Keratinocyte (primary cell): ENCODE measurements around the gene MRPL10. TPM values are rescaled to one million over a fixed set of nuclear protein-coding genes. Genes with fewer than 3 reads are reported as not detected.

Source experiments
- DNase-seq: peaks from one replicate; pipeline ENCODE4 v3.0.0-alpha.2; 2011; ENCODE audit warnings: low read depth, missing footprints, low spot score
- FAIRE-seq: peaks from 2 replicates; lab custom pipeline; 2011; peaks lifted over from hg19 to GRCh38; lab: Jason Lieb, UNC
- H2AFZ ChIP-seq: 2 replicates; pipeline ENCODE4 v1.6.0; 2012; ENCODE audit warnings: low read length, control low read depth, inconsistent platforms; ENCODE audit not compliant: control insufficient read depth
- H3K27ac ChIP-seq: 2 replicates; pipeline ENCODE4 v1.5.1; 2011; ENCODE audit warnings: low read length; ENCODE audit not compliant: control insufficient read depth, insufficient read depth
- H3K27me3 ChIP-seq: 3 replicates; pipeline ENCODE4 v1.6.0; 2011; ENCODE audit warnings: low read length; ENCODE audit not compliant: control insufficient read depth, insufficient read depth; ENCODE audit errors: extremely low read depth
- H3K36me3 ChIP-seq, 2 experiments: 2 replicates in 1 of 2; 3 replicates in 1 of 2; pipeline ENCODE4 v1.5.1; 2011; ENCODE audit warnings: low read length in 2 of 2, mild to moderate bottlenecking in 1 of 2; ENCODE audit not compliant: control insufficient read depth in 2 of 2, insufficient read depth in 2 of 2; ENCODE audit errors: extremely low read depth in 1 of 2
- H3K4me1 ChIP-seq: 3 replicates; pipeline ENCODE4 v1.5.1; 2011; ENCODE audit warnings: low read length; ENCODE audit not compliant: control insufficient read depth, insufficient read depth; ENCODE audit errors: extremely low read depth
- H3K4me2 ChIP-seq: 3 replicates; pipeline ENCODE4 v1.6.0; 2011; ENCODE audit warnings: low read depth, low read length; ENCODE audit not compliant: control insufficient read depth, insufficient read depth; ENCODE audit errors: extremely low read depth
- H3K4me3 ChIP-seq, 3 experiments: fragments of 200-600 bp in 1 of 3; sonication (generic) in 1 of 3; 2 replicates in 2 of 3; 3 replicates in 1 of 3; pipeline ENCODE4 v1.5.1; 2011 to 2016; ENCODE audit warnings: low read length in 3 of 3, mild to moderate bottlenecking in 3 of 3, control low read depth in 2 of 3, inconsistent platforms in 1 of 3, low read depth in 1 of 3, mixed read lengths in 1 of 3, mixed run types in 1 of 3, moderate library complexity in 1 of 3; ENCODE audit not compliant: control insufficient read depth in 2 of 3, insufficient read depth in 2 of 3; ENCODE audit errors: extremely low read depth in 1 of 3
- H3K79me2 ChIP-seq: 2 replicates; pipeline ENCODE4 v1.6.0; 2012; ENCODE audit warnings: low read length; ENCODE audit not compliant: control insufficient read depth, insufficient read depth
- H3K9ac ChIP-seq: 3 replicates; pipeline ENCODE4 v1.6.0; 2011; ENCODE audit warnings: low read length; ENCODE audit not compliant: control insufficient read depth, insufficient read depth; ENCODE audit errors: extremely low read depth
- H3K9me1 ChIP-seq: 3 replicates; pipeline ENCODE4 v1.6.0; 2011; ENCODE audit warnings: low read length; ENCODE audit not compliant: control insufficient read depth, insufficient read depth; ENCODE audit errors: extremely low read depth
- H3K9me3 ChIP-seq: 2 replicates; pipeline ENCODE4 v1.5.1; 2012; ENCODE audit warnings: low read depth, low read length; ENCODE audit not compliant: control insufficient read depth
- H4K20me1 ChIP-seq: 3 replicates; pipeline ENCODE4 v1.6.0; 2011; ENCODE audit warnings: low read length; ENCODE audit not compliant: control insufficient read depth, insufficient read depth; ENCODE audit errors: extremely low read depth
- CTCF ChIP-seq, 3 experiments: IDR thresholded peaks in 1 of 3; conservative IDR thresholded peaks in 1 of 3; optimal IDR thresholded peaks in 1 of 3; 2 replicates in 2 of 3; 3 replicates in 1 of 3; pipeline versions ENCODE3 to v1.5.1; 2011; ENCODE audit warnings: low read length in 3 of 3, mild to moderate bottlenecking in 3 of 3, moderate library complexity in 2 of 3, control low read depth in 1 of 3, inconsistent platforms in 1 of 3; ENCODE audit not compliant: insufficient read depth in 2 of 3; ENCODE audit errors: extremely low read depth in 1 of 3
- EZH2 ChIP-seq: IDR thresholded peaks from one replicate; pipeline ENCODE4 v1.6.1; 2012; ENCODE audit warnings: inconsistent platforms, mild to moderate bottlenecking, low read length, moderate library complexity
- dilution Hi-C: fragments of 300-500 bp; cut with MboI; formaldehyde crosslinking; loops from one replicate; pipeline ENCODE4 v1.7.0; 2020; ENCODE audit warnings: low sequenced_read_pairs; ENCODE audit not compliant: extremely low pct_ligation_motif_present
- polyA plus RNA-seq, 5 experiments: library from polyadenylated mRNA; depleted of rRNA in 3 of 5; stranded (reverse) in 3 of 5; stranded (forward) in 1 of 5; unstranded in 1 of 5; fragments of >200 nt; gene quantifications; 1 replicate in 1 of 5; 2 replicates in 3 of 5; 3 replicates in 1 of 5; pipeline versions ENCODE4 v1.2.1 to v1.2.3, GENCODE V29; 2011 to 2012; ENCODE audit warnings: missing spikeins in 2 of 5, low read depth in 1 of 5, low replicate concordance in 1 of 5

The MRPL10 gene
- polyA plus RNA-seq, 1 donor (not counting 4 experiments of a cell fraction or from before 2014, with no cell fraction given), result 42.4 TPM

- Histone ChIP-seq H3K27me3 (no peaks in the 10 kb centered on the region), H3K9me1 (peaks cover 4% of the 10 kb centered on the region), H4K20me1 (no peaks in the 10 kb centered on the region), H3K9me3 (no peaks in the 10 kb centered on the region), H3K27ac (no peak overlapping the region), H2AFZ (no peak overlapping the region), H3K4me1 (peaks cover 20% of the 10 kb centered on the region), H3K4me3 (no peak overlapping the region), H3K36me3 (peaks cover 0 to 4% of the 10 kb centered on the region in 2 experiments), H3K9ac (no peak overlapping the region), H3K79me2 (no peaks in the 10 kb centered on the region), H3K4me2 (no peak overlapping the region)
- DNase-seq (no peak), FAIRE-seq (no peak)
- no peak for TF ChIP-seq EZH2
- TF ChIP-seq CTCF (optimal IDR thresholded peaks at IDR 0.05 in 1 of 3, IDR thresholded peaks at IDR 0.05 in 1 of 3, conservative IDR thresholded peaks at IDR 0.05 in 1 of 3; ENCODE audit: extremely low read depth in 1 of 3, insufficient read depth in 2 of 3, low read length in 3 of 3), result no peak
- dilution Hi-C loops, result no loop called here
Observed at GRCh38 chr17:47808036-47808829, 23.1 kb downstream of the MRPL10 start.

- H3K9me1 ChIP-seq, result peaks cover 4% of the 10 kb centered on the region
- no peaks in the 10 kb centered on the region for H3K9me3 ChIP-seq
- no peak overlapping the region for H3K27ac ChIP-seq
- H3K4me2 ChIP-seq, result no peak overlapping the region
- H3K79me2 ChIP-seq, result no peaks in the 10 kb centered on the region
- H3K4me3 ChIP-seq, result no peak overlapping the region
- no peak for FAIRE-seq
- no peak overlapping the region for H2AFZ ChIP-seq
- H3K27me3 ChIP-seq, result no peaks in the 10 kb centered on the region
- dilution Hi-C loops, result no loop called here
- no peak overlapping the region for H3K9ac ChIP-seq
- peaks cover 20% of the 10 kb centered on the region for H3K4me1 ChIP-seq
- TF ChIP-seq EZH2 (no peak), CTCF (optimal IDR thresholded peaks at IDR 0.05 in 1 of 3, IDR thresholded peaks at IDR 0.05 in 1 of 3, conservative IDR thresholded peaks at IDR 0.05 in 1 of 3; ENCODE audit: extremely low read depth in 1 of 3, insufficient read depth in 2 of 3, low read length in 3 of 3) (no peak)
- H3K36me3 ChIP-seq, result peaks cover 0 to 4% of the 10 kb centered on the region in 2 experiments
- no peaks in the 10 kb centered on the region for H4K20me1 ChIP-seq
- no peak for DNase-seq
Observed at GRCh38 chr17:47807421-47807820, 23.9 kb downstream of the MRPL10 start.
